GM21619 (cell line): ENCODE measurements around the gene HAPLN3.
A peak's percentile ranks its signal among the peaks of the same experiment; 100 is the strongest.

ENCODE experiments used
- ATAC-seq: cut with Tn5 transposase; IDR thresholded peaks from one replicate; pipeline ENCODE4 v1.9.1; 2021; ENCODE audit not compliant: unreplicated experiment

Gene HAPLN3

DNA sequence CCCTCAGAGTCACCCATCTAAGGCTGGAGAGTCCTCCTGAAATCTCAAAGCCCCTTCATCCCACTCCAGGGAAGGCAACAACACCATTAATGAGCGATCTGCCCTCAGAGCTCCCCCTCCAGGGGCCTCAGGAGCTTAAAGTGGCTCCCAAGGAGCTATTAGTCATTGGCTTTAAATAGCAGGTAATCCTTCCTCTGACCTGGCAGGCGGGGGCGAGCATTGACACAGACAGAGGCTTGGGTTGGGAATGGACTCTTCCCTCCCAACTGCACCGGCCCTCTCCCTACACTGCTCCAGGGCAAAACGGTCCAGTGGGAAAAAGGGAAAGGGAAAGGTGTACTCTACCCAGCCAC is 16.4 kb upstream of the HAPLN3 start:
- ATAC-seq: no peak

DNA sequence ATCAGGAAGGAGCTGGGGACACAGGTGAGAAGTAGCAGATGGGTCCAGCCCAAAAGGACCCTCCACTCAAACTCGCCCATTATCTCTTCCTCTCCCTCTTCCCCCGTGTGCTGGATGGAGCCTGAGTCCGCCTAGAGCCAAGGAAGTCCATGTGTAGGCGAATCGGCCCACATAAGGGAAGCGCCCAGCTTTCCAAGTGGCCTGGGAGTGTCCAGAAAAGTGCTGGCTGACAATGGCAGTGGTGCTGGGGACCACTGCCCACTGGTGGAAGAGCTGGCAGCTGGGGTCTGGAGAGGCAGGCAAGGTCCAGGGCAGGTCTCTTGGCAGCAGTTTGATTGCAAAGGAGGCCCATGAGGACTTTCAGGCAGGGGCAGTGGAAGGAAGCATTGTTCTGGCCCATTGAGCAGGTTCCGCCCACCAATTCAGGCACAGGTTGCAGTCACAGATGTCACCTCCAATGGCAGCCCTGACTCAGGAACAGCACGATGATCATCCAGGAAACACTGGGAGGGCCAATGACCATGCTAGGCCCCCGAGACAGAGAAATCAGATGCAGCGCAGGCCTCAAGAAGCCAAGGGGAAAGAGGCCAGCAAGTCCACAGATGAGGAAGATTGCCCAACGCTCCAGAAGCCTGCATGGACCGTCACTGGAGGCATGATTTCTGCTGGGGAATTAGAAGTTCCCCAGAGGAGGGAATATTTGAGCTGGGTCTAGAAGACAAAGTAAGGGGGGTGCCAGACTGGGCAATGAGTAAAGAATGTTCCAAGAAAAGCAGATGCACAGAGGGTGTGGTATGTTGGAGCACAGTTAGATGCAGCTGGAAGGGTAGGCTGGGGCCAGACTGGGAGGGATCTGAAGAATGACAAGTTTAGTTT is 14.8 kb upstream of the HAPLN3 start:
- no peak for ATAC-seq

DNA sequence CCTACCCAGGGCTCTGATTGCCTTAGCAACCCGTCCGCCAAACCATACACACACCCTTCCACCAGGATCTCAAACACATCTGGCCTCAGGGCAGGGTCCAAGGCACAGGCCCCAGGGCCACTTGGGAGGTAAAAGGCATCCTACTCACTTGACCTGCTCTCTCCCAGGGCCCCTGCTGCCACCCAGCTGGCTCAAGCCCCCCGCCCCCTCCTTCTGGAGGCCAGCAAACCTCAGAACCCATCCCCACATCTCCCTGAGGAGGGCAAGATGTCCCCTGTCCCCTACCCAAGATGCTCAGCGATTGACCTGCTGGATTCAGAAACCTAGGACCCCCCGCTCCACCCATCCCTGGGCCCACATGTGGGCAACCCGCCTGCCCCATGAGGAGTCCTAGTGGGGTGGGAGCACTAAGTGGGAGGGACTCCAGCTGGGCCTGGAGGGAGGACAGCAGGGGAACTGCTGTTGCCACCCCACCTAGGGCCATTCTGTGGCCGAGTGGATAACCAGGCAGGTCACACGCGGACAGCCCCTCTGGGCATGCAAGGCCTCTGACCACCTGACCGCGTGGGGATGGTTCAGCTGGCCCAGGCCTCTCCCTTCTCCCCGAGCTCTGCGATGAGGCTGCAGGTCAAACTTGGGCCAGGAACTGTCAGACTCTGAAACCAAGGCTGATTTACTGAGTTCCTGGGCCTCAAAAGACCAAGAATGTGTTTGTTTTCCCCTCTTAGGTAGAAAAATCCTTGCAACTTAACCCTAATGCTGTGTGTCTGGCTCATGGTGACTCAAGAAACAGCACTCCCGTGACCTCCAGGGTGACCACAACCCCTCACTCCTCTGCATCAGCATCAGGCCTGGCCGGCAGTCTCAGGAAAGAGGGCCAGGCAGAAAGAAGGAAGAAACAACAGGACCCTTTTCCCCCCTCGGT is 13.6 kb upstream of the HAPLN3 start:
- ATAC-seq: no peak

DNA sequence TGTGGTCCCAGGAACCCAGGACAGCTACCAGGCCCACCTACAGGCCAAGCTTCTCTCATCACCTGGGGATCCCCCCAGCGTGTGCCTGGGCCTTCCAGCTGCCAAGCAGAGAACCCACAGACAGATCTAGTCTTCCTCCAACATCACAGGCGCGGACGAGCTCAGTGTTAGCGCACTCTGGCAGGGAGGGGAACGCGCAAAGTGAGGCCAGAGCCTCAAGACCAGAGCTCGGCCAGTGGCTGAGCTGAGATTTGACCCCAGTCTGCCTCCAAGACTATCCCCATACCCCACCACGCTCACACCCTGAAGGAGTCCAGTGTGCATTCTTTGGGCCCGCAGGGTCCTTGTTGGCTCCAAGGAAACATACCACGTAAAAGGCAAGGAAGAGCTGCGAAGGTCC is 12.8 kb upstream of the HAPLN3 start:
- ATAC-seq: no peak

DNA sequence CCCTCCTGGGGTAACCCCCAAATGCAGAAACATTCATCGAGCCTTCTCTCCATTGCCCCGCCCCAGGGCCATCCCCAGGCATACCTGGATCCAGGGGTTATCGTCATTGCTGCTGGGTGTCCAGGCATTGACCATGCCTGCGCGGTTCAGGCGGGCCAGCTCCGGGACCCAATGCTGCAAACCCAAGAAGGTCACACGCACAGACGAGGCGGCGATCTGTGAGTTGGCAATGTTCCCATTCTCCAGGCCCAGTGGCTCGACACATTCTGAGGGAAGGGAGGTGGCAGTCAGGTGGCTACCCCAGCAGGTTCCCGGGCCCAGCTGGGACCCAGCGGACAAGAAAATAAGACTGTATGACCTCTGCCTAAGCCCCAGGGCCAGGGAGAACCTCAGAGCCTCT is 11.8 kb upstream of the HAPLN3 start:
- no peak for ATAC-seq

DNA sequence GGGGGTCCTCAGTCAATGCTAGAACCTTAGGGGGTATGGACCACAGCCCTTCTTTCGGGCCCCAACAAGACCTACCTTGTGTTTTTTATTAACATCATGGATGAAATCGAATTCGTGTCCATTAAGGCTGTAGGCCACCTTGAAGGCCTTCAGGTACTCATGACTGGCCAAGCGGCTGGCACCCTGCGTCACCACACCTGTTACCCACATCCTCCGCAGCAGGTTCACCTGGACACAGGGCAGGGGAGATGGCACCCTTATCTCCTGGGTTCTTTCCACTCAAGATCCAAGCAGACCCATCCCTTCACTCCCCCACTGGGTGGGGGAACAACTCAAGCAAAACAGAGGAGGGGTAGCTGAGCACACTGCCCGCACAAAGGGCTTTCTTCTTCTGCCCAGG is 11.2 kb upstream of the HAPLN3 start:
- ATAC-seq: no peak

DNA sequence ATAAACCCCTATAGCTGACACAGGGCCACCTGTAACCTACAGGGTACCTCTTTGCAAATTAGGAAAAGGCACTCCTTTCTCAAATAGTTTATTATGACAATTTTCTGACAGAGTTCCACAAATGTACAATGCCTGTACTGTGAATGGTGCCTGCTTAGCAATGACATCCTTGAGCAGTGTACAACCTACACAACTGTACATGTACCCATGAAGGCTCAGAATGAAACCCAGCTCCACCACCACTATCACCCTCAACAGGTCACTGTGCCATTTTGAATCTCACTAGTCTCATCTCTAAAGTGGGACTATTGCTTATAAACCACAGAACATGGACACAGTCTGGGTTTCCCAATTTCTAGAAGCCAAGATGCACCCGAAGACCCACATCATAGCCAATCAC is 10.8 kb upstream of the HAPLN3 start:
- no peak for ATAC-seq

DNA sequence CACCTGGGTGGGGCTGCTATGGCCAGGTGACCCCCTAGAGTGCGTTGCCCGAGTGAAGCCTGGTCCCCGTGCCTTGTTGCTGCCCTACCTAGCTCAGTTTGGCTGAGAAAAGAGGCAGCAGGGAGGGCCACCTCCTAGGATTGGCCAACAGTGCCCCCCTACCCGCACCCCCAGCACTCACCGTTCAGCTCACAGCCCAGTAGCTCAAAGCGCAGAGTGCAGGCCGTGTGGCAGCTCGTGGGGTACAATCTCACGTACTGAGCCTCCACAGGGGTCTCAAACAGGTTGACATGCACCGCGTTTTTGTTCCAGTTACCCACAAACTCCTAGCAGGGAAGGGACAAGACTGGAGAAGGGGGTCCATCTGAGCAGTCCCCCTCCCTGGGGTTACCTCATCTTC is 10.2 kb upstream of the HAPLN3 start:
- no peak for ATAC-seq

DNA sequence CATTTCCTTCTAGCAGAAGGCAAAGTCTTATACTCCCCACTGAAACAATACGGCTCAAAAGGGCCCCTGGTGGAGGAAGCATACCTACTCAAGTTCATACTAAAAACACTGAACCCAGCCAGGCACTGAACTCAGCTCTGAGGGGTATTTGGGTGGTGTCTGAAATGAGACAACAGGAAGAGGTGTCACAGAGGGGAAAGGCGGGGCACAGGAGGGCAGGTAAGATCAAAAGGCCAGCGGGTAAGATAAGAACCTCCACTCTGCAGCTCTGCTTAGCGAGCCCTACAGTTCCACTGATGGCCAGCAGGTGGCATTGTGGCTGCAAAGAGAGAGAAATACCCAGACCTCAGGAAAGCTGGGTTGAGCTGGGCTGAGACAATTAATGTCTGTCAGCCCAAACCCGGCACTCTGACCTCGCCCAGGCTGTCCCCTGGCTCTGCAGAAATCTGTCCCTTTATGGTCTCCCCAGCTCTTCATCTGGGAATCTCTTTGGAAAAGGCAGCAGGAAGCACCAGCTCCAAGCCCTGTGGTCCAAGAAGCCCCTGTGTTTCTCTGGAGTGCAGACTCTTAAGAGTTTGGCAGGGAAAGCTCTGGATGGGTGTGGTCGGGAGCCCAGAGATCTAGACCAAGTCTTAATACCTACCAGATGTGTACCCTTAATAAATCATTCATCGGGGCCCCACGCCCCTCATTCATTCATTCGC is 9.4 kb upstream of the HAPLN3 start:
- ATAC-seq: peak; percentile 81

DNA sequence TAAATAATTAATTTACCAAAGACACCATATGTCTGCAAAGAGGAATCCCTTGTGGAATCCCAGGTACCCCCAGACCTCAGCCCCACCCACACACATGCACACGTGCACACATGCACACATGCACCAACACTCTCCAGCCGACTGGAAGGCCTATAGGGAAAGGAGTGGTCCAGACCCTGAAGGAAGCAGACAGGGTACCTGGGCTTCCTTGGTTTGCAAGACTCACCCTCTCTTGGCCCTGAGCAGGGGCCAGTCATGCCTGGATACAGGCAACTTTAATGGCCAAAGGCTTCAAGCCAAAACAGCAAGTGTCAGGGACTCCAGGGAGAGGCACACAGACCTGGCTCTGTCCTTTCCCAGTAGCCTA is 8.9 kb upstream of the HAPLN3 start:
- ATAC-seq: no peak

DNA sequence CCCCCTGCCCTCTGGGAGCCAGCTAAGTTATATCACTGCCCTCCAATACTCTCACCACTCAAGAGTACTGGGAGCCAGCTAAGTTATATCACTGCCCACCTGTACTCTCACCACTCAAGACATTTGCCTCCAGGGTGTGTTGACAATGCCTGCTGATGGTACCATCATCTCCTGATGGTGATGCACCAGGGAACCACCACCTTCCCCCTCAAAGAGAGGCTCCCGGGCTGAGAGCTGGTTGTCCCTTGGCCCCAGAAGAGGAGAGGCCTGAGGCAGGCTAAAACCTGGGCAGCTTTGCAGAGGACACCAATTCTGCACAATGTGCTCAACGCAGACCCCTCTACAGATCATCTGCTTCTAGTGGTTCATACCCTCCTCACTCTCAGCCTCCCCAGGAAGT is 7.5 kb upstream of the HAPLN3 start:
- no peak for ATAC-seq

DNA sequence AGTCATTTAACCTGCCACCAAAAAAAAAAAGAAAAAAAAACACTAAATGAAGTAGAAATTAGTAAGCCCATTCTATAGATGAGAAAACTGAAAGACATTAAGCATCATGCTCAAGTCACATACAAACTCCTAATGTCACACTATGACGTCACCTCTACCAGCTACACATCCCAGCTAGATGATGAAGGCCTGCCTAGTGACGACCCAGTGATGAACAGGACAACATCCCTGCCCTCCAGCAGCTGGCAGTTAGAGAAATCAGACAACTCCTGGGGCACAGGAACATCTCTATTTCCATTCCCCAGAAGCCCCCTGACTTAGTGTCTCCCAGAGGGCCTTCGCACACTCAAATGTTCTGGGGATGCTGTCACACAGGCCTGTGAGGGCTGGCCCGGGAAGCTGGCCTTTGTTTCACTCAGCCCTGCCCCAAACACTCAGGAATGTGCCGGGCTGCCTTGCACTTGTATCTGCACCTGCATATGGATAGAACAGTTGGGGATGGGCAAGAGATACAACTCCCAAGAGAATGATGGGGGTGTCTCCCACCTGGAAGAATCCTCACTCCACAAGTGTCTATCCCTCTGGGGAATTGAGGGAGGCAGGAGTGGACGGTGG is 7.0 kb upstream of the HAPLN3 start:
- no peak for ATAC-seq

DNA sequence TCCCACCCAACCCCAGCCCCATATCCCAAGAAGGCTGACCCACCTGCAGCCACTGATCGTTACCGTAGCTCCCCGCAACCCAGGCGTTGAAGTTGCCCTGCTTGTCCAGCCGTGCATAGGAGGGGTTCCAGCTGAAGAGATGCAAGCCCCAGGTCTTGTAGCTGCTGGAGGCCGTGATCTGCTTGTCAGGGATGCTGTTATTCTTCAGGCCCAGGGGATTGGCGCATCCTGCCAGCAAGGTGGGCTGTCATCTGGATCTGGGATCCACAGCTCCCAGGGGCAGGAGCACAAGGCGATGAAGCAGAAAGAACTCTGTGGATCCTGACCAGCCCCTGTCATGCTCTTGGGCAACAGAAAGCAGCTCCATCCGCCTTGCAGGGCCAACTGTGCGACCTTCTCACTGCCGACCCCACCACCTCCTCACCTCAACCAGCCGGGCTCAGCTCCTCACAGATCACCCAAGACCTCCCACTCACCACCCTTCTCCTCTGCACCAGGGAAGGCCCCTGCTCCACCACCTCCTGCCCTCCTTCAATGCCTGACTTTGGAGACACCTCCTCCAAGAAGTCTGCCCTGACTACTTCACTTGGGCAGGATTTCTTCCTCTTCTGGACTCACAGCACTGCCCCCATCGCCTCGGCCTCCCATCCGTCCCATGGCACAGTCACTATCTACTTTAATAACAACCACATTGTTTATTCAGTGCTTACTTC is 6.3 kb upstream of the HAPLN3 start:
- ATAC-seq: no peak

DNA sequence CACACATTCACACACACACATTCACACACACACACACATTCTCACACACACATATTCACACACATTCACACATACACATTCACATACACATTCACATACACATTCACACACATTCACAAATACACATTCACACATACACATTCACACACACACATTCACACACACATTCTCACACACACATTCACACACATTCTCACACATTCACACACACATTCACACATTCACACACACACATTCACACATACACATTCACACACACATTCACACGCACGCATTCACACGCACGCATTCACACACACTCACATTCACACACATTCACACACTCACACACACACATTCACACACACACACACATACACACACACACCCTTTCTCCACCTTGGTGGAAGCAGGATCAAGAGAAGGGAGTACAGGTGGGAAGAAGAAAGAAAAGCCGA is 5.7 kb upstream of the HAPLN3 start:
- no peak for ATAC-seq

DNA sequence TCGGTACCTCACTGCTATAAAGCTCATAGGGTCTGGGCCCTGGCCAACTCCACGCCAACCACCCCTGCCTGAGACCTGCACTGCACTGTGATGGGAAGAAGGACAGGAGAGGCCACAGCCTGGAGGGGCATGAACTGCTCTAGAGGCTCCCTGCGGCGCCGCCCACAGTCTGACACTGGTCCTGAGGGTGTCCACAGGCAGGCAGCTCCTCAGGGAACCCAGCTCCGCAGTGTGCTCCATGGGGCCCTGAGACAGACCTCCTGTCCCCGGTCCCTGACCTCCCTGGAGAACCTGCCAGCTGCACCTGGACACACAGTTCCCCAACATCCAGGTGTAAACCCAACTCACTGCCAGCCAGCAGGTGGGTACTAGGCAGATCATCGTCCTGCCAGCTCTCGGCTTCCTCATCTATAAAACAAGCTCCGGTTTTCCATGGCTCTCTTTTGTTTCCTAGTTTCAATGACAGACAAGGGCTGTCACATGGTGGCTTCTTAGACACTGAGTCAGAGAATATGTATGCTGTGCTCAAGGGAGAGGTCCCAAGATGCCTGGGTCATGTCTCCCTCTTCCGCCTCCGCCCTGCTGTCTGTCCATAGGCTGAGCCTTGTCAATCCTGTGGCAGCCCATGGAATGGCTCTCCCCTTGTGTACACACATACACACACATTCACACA is 5.1 kb upstream of the HAPLN3 start:
- no peak for ATAC-seq

DNA sequence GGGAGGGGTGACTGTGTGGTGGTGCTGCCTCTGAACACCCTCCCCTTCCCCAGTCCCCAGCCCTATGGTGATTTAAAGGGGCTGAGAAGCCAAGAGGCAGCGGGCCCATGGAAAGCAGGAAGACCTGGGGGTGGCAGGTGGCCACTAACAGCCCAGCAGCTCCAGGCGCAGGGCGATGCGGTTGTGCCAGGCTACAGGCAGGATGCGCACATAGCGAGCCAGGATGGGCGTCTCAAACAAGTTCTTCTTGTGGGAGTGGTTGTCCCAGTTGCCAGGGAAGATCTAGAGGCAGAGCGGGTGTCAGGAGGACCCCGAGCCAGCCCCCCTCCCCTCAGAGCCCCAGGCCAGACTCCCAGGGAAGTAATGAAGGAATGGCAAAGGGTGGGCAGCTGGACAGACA is 3.9 kb upstream of the HAPLN3 start:
- no peak for ATAC-seq

DNA sequence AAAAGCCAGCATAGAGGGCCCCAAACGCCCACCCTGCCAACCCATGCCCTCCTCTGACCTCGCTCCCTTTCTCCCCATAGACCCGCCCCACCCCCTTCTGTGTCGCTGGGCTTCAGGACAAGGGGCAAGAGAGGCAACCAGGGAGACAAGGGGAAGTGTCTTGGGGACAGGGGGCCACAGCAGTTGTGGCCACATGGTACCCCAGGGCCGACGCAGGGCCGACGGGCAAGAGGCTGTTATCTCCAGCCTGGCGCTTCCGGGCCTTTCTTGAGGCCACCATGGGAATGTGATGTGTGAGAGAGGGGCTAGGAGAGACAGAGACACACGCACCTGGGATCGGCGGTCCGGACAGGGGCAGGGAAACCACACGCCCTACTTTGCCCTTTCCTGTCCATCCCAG is 3.4 kb upstream of the HAPLN3 start:
- ATAC-seq: no peak

DNA sequence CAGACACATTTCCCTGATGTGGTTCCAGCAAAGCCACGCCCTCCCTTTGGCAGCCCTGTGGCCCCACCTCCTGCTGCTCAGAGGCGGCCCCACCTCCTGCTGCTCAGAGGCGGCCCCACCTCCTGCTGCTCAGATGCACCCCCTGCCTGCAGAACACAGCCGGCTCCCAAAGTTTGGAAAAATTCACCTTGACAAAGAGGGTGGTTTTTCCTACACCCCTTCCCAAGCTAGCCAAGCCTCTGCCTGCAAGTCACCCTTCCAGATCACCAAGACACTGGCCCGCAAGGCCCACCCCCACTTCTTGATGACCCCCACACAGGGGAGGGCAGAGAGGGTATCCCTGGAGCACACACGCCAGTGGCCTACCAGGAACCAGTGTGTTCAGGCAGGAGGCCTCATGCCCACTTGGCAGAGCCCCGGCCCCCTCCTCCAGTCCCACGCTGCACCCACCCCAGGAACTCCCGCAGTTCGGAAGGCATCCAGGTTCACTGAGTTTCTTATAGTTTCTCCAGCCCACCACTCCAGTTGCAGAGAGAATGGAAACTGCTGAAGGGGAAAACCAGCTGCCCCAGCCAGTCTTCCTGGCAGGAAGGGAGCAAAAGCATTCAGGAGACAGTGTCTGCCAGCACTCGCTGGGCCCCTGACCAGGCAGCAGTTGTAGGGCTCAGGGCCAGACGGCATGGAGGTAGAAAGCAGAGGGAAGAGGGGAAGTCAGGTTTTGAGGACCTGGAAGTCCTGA is 2.3 kb upstream of the HAPLN3 start:
- peak; percentile 49 for ATAC-seq

DNA sequence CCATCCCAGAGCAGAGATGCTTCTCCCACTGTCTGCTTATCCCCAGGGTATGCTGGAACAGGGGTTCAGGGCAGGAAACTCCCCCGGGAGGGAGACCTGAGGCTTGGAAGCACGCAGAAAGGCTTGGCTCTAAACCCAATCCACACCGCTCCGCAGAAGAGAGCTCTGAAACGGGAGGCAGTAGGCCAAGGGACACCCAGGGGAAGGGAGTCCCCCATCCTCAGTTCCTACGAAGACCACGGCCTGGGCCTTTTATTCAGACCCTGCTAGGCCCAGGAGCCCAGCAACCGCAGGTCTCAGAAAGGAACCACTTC is 1.8 kb upstream of the HAPLN3 start:
- no peak for ATAC-seq
